ENCODE data around the gene ARSB.

Gene ARSB

DNA sequence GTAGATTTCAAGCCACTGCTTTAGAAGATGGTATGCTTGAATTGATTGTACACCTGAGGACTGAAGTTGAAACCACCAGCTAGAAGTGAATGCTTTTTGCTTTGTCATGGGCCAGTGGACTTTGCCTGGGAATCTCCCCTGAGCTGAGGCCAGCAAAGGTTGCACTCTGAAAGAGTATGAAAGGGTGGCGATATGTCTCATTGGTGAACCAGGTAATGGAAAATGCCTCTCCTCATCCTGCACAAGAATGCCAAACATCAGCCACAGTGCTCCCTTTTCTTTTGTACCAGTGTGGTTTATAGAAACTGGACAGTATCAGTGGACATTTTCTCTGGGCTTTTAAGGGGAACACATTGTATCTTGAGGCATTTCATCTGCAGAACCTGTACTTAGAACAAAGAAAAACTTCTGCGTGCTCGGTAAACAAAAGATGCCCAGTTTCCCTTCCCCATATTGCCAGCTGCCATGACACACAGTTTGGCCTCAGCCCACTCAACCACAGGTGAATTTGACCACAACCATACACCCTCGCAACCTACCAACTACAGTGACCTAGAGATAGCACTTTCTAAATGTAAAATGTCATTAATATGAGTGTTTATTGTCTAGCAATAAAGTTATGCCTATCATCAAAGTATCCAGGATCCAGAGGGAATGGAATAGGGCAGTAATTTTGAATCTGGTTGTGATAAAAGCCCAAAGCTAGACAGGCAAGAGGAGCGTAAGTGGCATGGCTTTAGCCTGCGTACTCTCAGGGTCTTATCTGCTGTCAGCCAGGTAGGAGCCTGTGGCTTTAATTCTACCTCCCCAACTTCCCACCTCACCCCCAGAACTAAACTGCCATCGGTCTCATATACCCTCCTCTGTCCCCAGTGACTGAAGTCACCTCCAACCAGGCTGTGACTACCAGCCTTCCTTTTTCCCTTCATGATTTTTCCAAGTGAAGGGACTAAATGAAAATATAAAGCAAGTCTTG is 257.0 kb downstream of the ARSB start:
- no peak for DNase-seq
- no peak overlapping the region for H3K4me3 ChIP-seq (ENCODE audit: low read depth, low read length)
- H3K36me3 ChIP-seq (replicated peaks) = no peaks in the 10 kb centered on the region
- in situ Hi-C loops (cut with HindIII; ENCODE audit: low pct_ligation_motif_present, low sequenced_read_pairs) = no loop called here
- TF ChIP-seq, protein P1, sequence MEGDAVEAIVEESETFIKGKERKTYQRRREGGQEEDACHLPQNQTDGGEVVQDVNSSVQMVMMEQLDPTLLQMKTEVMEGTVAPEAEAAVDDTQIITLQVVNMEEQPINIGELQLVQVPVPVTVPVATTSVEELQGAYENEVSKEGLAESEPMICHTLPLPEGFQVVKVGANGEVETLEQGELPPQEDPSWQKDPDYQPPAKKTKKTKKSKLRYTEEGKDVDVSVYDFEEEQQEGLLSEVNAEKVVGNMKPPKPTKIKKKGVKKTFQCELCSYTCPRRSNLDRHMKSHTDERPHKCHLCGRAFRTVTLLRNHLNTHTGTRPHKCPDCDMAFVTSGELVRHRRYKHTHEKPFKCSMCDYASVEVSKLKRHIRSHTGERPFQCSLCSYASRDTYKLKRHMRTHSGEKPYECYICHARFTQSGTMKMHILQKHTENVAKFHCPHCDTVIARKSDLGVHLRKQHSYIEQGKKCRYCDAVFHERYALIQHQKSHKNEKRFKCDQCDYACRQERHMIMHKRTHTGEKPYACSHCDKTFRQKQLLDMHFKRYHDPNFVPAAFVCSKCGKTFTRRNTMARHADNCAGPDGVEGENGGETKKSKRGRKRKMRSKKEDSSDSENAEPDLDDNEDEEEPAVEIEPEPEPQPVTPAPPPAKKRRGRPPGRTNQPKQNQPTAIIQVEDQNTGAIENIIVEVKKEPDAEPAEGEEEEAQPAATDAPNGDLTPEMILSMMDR (IDR thresholded peaks at IDR 0.05; ENCODE audit: low read depth, low read length, missing control alignments) = no peak
- no peak overlapping the region for H3K27ac ChIP-seq
- H3K27me3 ChIP-seq (replicated peaks) = no peaks in the 10 kb centered on the region

Data from brain microvascular endothelial cell (primary cell).